ENCODE measurements around the gene SP140L. TPM values are rescaled to one million over a fixed set of nuclear protein-coding genes. Genes with fewer than 3 reads are reported as not detected.

Gene SP140L
- total and polyA plus RNA-seq, 2 donors (not counting 1 experiment from before 2014, with no cell fraction given), result 94.6 to 154 TPM

DNA sequence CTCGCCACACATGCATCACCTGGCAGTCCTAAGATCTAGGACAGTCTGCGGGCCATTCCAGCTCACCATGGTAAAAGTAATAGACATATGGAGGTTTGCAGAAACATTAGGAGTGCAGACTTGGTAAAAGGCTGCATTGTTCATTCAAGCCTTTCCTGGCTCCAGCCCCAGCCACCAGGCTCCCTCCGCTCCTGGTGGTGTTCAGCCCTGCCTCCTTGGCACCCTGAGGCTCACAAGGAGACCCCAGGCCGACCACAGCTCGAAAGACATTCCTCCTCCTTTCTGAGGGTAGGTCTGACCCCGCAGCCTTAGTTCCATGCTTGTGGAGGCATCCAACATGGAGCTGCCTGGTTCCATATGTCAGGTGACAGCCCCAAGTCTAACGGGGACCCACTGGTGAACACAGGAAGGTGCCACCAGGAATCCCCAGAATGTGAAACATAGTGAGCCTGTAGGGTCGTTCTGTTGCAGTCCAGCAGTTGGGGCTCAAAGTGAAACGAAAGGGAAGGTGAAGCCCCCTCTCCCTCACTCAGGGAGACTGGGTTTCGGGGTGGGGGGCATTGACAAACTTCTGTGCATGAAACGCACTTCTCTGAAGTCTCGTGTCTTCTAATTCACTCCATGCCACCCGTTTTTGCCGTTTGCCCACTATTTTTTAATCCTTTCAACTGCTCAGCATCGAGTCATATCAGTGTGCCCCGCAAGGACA, 84.0 kb downstream of the SP140L start:
- DNase-seq (no peak), ATAC-seq (ENCODE audit: low read depth) (no peak)
- no peaks in the 10 kb centered on the region for H4K20me1 ChIP-seq (ENCODE audit: control insufficient read depth, insufficient read depth, low read length, poor library complexity, severe bottlenecking)

More for the DNA sequence above, 84.0 kb downstream of the SP140L start:
- Histone ChIP-seq H3K9ac (ENCODE audit: low read length) (peak overlapping the region; percentile 85), H2AFZ (ENCODE audit: insufficient read depth, low read depth, low read length, poor library complexity, severe bottlenecking) (peak overlapping the region; percentile 95), H3K4me2 (replicated peaks; ENCODE audit: low read depth, low read length, poor library complexity, severe bottlenecking) (peak overlapping the region; percentile 81), H3K27ac (ENCODE audit: low read length in 2 of 2) (peak overlapping the region; percentile 88 to 92), H3K79me2 (ENCODE audit: control insufficient read depth, insufficient read depth, low read length) (peaks cover 27% of the 10 kb centered on the region), H3K36me3 (replicated peaks in 1 of 2; ENCODE audit: control extremely low read depth in 1 of 2, control insufficient read depth in 1 of 2, extremely low read depth in 1 of 2, insufficient read depth in 2 of 2, low read length in 1 of 2) (peaks cover 4 to 9% of the 10 kb centered on the region in 2 experiments), H3K4me1 (ENCODE audit: control insufficient read depth in 2 of 2, insufficient read depth in 2 of 2, low read length in 2 of 2) (peaks cover 54 to 63% of the 10 kb centered on the region in 2 donors), H3K9me3 (ENCODE audit: control extremely low read depth in 1 of 3, control insufficient read depth in 2 of 3, insufficient read depth in 1 of 3, low read length in 2 of 3) (no peaks in the 10 kb centered on the region), H3K27me3 (replicated peaks in 1 of 4; ENCODE audit: control extremely low read depth in 1 of 4, control insufficient read depth in 3 of 4, insufficient read depth in 4 of 4, low read length in 3 of 4) (no peaks in the 10 kb centered on the region), H3K4me3 (ENCODE audit: control extremely low read depth in 1 of 5, extremely low read depth in 1 of 5, insufficient read depth in 1 of 5, low read depth in 2 of 5, low read length in 4 of 5) (peak overlapping the region; percentile 69 to 92 (median 88))
- peak overlapping the region; percentile 99 for H3K27ac Mint-ChIP-seq
- no peaks in the 10 kb centered on the region for H3K9me3 Mint-ChIP-seq (ENCODE audit: insufficient read depth)
- ChIA-PET POLR2A (interaction anchor here (1.0 to 3.2 kb wide), 4 partner anchors 37 to 204 kb away, joined by 3 to 8 read pairs (median 4); partner anchors contain the start of gene SP140L), CTCF (interaction anchor here (0.7 to 2.1 kb wide), 8 partner anchors 14 to 387 kb away, joined by 3 to 7 read pairs (median 4); no protein-coding TSS in a partner anchor)
- H3K4me3 Mint-ChIP-seq, result peak overlapping the region; percentile 98
- H3K27me3 Mint-ChIP-seq, result no peaks in the 10 kb centered on the region
- TF ChIP-seq, protein P1, sequence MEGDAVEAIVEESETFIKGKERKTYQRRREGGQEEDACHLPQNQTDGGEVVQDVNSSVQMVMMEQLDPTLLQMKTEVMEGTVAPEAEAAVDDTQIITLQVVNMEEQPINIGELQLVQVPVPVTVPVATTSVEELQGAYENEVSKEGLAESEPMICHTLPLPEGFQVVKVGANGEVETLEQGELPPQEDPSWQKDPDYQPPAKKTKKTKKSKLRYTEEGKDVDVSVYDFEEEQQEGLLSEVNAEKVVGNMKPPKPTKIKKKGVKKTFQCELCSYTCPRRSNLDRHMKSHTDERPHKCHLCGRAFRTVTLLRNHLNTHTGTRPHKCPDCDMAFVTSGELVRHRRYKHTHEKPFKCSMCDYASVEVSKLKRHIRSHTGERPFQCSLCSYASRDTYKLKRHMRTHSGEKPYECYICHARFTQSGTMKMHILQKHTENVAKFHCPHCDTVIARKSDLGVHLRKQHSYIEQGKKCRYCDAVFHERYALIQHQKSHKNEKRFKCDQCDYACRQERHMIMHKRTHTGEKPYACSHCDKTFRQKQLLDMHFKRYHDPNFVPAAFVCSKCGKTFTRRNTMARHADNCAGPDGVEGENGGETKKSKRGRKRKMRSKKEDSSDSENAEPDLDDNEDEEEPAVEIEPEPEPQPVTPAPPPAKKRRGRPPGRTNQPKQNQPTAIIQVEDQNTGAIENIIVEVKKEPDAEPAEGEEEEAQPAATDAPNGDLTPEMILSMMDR (IDR thresholded peaks at IDR 0.05), result no peak
- TF ChIP-seq EZH2 (IDR thresholded peaks at IDR 0.05; ENCODE audit: borderline replicate concordance, insufficient read depth, low read depth, low read length, poor library complexity, severe bottlenecking), result no peak
- WGBS (ENCODE audit: insufficient coverage), result 42% methylated on average over 6 of the region's 16 CpGs
- intact Hi-C loops (cut with micrococcal nuclease), result loop anchor here (1.0 to 5.0 kb wide), 4 partner anchors 28 to 301 kb away; partner anchors contain the start of genes CAB39 and SP140L
- H3K4me1 Mint-ChIP-seq, result peaks cover 71% of the 10 kb centered on the region

All from B cell (primary cell).